ENCODE measurements around the gene BCL3.
"Not testable (repeated sequence)": the region's sequence is repeated elsewhere in the genome, so short reads cannot be mapped to it uniquely, and the experiment has no call there.

BCL3 gene

DNA sequence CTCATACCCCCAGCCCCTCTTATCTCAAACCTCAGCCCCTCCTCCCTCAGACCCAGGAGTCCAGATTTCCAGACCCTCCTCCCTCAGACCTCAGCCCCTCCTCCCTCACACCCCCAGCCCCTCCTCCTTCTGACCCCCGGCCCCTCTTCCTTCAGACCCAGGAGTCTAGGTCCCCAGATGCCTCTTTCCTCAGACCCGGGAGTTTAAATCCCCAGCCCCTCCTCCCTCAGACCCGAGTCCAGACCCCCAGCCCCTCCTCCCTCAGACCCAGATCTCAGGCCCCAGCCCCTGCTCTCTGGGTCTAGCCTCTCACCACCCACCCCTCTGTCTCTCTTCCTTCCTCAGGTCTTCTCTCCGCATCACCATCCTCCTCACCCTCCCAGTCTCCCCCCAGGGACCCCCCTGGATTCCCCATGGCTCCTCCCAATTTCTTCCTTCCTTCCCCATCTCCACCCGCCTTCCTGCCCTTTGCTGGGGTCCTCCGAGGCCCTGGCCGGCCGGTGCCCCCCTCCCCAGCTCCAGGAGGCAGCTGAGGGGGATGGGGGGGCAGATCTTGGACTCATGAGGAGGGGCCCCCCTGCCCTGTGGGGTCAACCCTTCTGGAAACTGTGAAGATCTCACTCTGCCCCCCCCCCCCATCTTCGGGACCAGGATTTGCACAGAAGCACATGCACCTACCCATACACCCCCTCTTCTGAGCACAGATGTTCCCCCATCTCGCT is 10.7 kb downstream of the BCL3 start:
- DNase-seq = no peak

- DNase-seq = no peak
Measured at GRCh38 chr19:44762038-44762437, 13.5 kb downstream of the BCL3 start.

DNA sequence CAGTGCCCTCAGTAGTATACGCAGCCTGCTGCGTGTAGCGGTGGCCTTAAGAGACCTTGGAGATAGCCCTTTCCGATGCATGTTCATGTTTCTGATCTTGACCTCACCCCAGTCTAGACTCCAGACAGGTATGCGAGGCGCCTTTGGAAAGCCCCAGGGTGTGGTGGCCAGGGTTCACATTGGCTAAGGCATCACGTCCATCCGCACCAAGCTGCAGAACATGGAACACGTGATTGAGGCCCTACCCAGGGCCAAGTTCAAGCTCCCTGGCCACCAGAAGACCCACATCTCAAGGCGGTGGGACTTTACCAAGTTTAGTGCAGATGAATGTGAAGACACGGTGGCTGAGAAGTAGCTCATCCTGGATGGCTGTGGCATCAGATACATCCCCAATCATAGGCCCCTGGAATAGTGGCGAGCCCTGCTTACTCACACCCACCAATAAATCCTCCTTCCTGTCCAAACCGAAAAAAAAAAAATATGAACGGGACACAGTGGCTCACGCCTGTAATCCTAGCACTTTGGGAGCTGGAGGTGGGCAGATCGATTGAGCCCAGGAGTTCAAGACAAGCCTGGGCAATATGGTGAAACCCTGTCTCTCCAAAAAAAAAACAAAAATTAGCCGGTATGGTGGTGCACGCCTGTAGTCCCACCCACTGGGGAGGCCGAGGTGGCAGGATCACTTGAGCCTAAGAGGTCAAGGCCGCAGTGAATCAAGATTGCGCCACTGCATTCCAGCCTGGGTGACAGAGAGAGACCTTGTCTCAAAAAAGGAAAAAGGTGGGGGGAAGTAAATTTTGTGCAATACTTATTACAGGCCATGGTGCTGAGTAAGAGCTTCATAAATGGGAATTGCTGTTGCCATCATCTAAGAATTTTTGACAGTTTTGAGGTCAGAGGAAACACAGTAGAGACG is 16.8 kb downstream of the BCL3 start:
- DNase-seq = no peak

- DNase-seq = no peak
Measured at GRCh38 chr19:44765949-44766335, 17.4 kb downstream of the BCL3 start.

- DNase-seq = no peak
Measured at GRCh38 chr19:44767295-44768180, 19.0 kb downstream of the BCL3 start.

GRCh38 chr19:44770550-44771257 is 22.2 kb downstream of the BCL3 start:
- DNase-seq = peak; percentile 94

- not testable (repeated sequence) for DNase-seq
Measured at GRCh38 chr19:44772144-44772543, 23.6 kb downstream of the BCL3 start.

GRCh38 chr19:44772959-44773358 is 24.5 kb downstream of the BCL3 start:
- DNase-seq = no peak

GRCh38 chr19:44775676-44776240 is 27.2 kb downstream of the BCL3 start:
- no peak for DNase-seq

GRCh38 chr19:44776402-44777096 is 28.0 kb downstream of the BCL3 start:
- no peak for DNase-seq

GRCh38 chr19:44777715-44778347 is 29.3 kb downstream of the BCL3 start, which contains the start of gene CBLC:
CBLC (plus strand) TSS chr19:44777890; CDS start chr19:44777932, 42 bp downstream.
- DNase-seq = no peak

DNA sequence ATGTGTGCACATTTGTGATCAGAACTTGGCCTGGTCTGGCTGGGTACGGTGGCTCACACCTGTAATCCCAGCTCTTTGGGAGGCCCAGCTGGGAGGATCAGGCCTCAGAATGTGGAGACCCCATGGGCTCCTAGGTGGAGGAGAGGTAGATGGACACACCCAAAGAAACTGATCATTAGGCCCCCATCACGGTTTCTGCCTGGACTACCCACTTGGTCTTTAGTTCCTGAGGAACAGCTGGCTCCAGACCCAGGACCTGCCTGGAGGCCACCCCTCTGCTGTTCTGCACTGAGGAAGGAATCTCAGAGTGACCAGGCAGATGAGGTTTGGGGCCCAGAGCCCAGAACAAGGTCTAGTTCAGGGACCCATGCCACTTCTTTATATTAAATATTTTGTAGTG is 30.6 kb downstream of the BCL3 start:
- DNase-seq = no peak

- not testable (repeated sequence) for DNase-seq
Measured at GRCh38 chr19:44781694-44782093, 33.2 kb downstream of the BCL3 start.

DNA sequence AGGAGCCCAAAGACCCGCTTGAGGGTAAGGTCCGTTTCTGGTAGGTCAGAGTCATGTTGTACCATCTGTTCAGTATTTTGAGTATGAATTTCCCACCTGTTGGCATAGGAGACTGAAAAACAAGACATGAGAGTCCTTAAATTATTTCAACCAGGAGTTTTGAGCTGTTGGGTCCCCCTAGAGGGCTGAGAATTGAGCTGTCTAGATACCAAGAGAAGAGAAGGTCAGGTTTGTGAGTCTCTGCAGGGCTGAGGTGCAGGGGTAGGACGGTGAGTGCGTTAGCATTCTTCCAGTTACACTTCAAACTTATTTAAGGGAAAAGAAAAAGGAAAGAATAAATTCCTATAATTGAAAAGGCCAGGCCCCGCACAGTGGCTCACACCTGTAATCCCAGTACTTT is 34.2 kb downstream of the BCL3 start:
- no peak for DNase-seq

GRCh38 chr19:44783545-44783944 is 35.0 kb downstream of the BCL3 start:
- no peak for DNase-seq

DNA sequence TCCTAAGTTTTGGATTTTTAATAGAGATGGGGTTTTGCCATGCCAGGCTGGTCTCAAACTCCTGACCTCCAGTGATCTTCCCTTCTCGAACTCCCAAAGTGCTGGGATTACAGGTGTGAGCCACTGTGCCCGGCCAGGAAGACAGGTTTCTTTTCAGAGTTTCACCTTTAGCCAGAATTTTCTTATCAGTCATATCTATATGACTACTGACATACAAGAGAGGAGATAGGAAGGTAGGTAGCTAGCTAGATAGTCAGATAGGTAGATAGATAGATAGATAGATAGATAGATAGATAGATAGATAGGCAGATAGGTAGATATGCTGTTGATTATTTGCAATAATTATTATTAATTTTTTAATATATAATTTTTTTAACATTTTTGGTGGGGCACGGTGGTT is 36.8 kb downstream of the BCL3 start:
- DNase-seq = no peak

GRCh38 chr19:44785993-44786392 is 37.5 kb downstream of the BCL3 start:
- DNase-seq = no peak

GRCh38 chr19:44788971-44789370 is 40.5 kb downstream of the BCL3 start:
- DNase-seq = no peak

GRCh38 chr19:44789943-44790483 is 41.5 kb downstream of the BCL3 start:
- no peak for DNase-seq

DNA sequence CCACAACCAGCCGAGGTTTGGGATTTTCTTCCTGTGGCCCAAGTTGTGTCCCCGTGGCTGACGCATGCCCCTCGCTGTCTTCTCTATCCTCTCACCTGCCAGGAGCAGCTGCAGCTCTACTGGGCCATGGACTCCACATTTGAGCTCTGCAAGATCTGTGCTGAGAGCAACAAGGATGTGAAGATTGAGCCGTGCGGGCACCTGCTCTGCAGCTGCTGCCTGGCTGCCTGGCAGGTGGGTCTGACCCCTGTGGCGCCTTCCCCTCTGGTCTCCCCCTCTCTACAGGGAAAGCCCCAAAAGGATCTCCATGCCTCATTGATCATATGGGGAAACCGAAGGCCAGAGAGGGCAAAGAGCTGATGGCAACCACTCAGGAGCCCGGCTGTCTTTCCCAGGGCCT is 43.8 kb downstream of the BCL3 start:
- DNase-seq = no peak

DNA sequence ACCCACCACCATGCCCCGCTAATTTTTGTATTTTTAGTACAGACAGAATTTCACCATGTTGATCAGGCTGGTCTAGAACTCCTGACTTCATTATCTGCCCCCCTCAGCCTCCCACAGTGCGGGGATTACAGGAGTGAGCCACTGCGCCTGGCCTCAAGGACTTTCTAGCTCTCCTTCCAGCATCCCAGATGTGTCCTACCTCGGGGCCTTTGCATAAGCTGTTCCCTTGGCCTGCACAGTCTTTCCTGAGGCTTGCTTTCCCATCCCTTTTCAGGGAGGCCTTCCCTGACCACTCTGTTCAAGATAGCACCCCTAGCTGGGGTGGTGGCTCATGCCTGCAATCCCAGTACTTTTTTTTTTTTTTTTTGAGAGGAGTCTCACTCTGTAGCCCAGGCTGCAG is 46.1 kb downstream of the BCL3 start:
- DNase-seq = no peak

Data from stimulated activated CD4-positive, alpha-beta T cell treated with anti-CD3 and anti-CD28 coated beads, Interleukin-12 subunit alpha, Interleukin-12 subunit beta, amount 100 ng/mL, for 4 hours (primary cell).